C4-2B (cell line): ENCODE results near the gene RALA.

Experiments
- CTCF ChIP-seq: fragments of 450-650 bp; conservative IDR thresholded peaks from 2 replicates; pipeline ENCODE4 v1.5.1; 2017; ENCODE audit warnings: mild to moderate bottlenecking
- ZFX ChIP-seq: fragments of 450-650 bp; IDR thresholded peaks from 2 replicates; pipeline ENCODE4 v1.6.1; 2017

DNA sequence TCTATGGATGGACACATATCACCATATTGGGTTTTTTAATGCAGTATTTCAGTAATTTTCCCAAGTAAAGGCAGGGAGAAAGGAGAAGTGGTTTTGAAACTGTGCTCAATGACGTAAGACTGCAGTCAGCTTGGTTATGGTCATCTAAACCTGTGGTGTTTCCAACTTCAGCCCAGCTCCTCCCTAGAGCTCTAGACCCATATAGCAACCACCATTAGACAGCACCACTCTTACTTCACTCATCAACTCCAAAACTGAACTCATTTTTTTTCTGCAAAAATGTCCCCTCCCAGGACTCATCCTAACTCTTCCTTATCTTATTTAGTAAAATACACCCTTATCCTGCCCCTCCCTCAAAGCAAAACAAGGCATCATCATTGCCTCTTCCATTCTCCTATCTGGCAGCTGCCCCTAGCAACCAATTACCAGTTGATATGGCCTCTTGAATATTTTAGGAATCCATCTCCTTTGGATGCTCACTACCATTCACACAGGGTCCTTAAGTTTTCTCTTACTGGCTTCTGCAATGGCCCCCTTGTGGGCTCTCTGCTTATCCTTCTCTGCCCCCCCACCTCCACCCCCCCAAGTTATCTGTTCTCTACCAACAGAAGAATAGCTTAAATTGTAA lies 1.5 kb upstream of the RALA start:
- TF ChIP-seq CTCF = no peak
- TF ChIP-seq ZFX = no peak
